ENCODE data around the gene UGGT1.

GRCh38 chr2:128198656-128199055, 107.7 kb downstream of the UGGT1 start:
- TF ChIP-seq POLR2A (IDR thresholded peaks at IDR 0.05) (no peak), CTCF (IDR thresholded peaks at IDR 0.05) (no peak)
